GM12892 (cell line): ENCODE results near the gene SYNE2.

Experiments
- POLR2A ChIP-seq: IDR thresholded peaks from 2 replicates; pipeline ENCODE4 v1.6.1; 2011; ENCODE audit warnings: low read depth, low read length, control low read depth
- POLR2AphosphoS5 ChIP-seq: IDR thresholded peaks from 2 replicates; pipeline ENCODE4 v1.6.1; 2011; ENCODE audit warnings: low read depth, low read length, control low read depth

- TF ChIP-seq POLR2AphosphoS5 (no peak), POLR2A (no peak)
These were observed 44.9 kb downstream of the SYNE2 start for GRCh38 chr14:63897721-63898163.
